Spleen (tissue), 7 donors: ENCODE data around the gene PRPH.

Source experiments
- POLR2A ChIP-seq, 3 donors: fragments of 450-650 bp; IDR thresholded peaks; one replicate each; pipeline ENCODE4 v1.5.1; 2017; ENCODE audit warnings: antibody characterized with exemption in 3 of 3, mild to moderate bottlenecking in 1 of 3
- TF ChIP-seq, protein P1 (sequence below), 11 experiments: fragments of 200-600 bp in 7 of 11; fragments of 450-650 bp in 4 of 11; sonication (generic) in 4 of 11; IDR thresholded peaks in 8 of 11; conservative IDR thresholded peaks in 3 of 11; 1 replicate in 7 of 11; 2 replicates in 4 of 11; pipeline versions ENCODE4 v1.4.0 to v1.8.0; 2016 to 2021; ENCODE audit warnings: antibody characterized with exemption in 11 of 11, inconsistent platforms in 4 of 11, mild to moderate bottlenecking in 1 of 11
- donor health status: DM: no; HTN: no; CAD: no; lungs with moderate emphysema.
- donor health status: DM: no; HTN: no; CAD: no.
- donor health status: DM: no; HTN: no; CAD: no.

DNA sequence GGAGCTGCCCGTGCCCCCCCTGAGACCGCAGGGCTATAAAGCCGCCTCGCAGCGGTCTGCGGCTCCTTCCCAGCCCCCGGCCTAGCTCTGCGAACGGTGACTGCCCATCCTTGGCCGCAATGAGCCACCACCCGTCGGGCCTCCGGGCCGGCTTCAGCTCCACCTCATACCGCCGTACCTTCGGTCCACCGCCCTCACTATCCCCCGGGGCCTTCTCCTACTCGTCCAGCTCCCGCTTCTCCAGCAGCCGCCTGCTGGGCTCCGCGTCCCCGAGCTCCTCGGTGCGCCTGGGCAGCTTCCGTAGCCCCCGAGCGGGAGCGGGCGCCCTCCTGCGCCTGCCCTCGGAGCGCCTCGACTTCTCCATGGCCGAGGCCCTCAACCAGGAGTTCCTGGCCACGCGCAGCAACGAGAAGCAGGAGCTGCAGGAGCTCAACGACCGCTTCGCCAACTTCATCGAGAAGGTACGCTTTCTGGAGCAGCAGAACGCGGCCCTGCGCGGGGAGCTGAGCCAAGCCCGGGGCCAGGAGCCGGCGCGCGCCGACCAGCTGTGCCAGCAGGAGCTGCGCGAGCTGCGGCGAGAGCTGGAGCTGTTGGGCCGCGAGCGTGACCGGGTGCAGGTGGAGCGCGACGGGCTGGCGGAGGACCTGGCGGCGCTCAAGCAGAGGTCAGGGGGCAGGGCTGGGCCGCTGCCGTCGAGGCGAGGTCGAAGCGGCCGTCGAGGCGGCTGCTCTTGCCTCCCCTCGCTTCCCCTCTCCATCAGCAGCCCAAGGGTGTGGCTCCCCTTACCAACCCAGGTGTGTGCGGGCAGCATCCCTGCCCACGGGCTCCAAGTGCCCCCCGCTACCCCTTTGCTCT, at the start of gene PRPH:
- TF ChIP-seq, protein P1, sequence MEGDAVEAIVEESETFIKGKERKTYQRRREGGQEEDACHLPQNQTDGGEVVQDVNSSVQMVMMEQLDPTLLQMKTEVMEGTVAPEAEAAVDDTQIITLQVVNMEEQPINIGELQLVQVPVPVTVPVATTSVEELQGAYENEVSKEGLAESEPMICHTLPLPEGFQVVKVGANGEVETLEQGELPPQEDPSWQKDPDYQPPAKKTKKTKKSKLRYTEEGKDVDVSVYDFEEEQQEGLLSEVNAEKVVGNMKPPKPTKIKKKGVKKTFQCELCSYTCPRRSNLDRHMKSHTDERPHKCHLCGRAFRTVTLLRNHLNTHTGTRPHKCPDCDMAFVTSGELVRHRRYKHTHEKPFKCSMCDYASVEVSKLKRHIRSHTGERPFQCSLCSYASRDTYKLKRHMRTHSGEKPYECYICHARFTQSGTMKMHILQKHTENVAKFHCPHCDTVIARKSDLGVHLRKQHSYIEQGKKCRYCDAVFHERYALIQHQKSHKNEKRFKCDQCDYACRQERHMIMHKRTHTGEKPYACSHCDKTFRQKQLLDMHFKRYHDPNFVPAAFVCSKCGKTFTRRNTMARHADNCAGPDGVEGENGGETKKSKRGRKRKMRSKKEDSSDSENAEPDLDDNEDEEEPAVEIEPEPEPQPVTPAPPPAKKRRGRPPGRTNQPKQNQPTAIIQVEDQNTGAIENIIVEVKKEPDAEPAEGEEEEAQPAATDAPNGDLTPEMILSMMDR (IDR thresholded peaks at IDR 0.05 in 8 of 11, conservative IDR thresholded peaks at IDR 0.05 in 3 of 11): no peak
- no peak for TF ChIP-seq POLR2A (IDR thresholded peaks at IDR 0.05)
